SJSA1 (cell line): ENCODE data around the gene DSG3. TPM values are rescaled to one million over a fixed set of nuclear protein-coding genes. Genes with fewer than 3 reads are reported as not detected.

Experiments used
- DNase-seq, 2 experiments: peaks; one replicate each; pipeline ENCODE4 v3.0.0-alpha.2; 2015 to 2020; ENCODE audit warnings: low spot score in 2 of 2, low read depth in 1 of 2
- H3K27ac ChIP-seq: fragments of 250-450 bp; sonication (Bioruptor Pico); 2 replicates; pipeline ENCODE4 v1.5.1; 2020; ENCODE audit warnings: mild to moderate bottlenecking, moderate library complexity
- H3K27me3 ChIP-seq: fragments of 250-450 bp; sonication (Bioruptor Pico); replicated peaks from 2 replicates; pipeline ENCODE4 v1.5.1; 2020; ENCODE audit warnings: mild to moderate bottlenecking, moderate library complexity
- H3K36me3 ChIP-seq: fragments of 250-450 bp; sonication (Bioruptor Pico); 2 replicates; pipeline ENCODE4 v1.5.1; 2020; ENCODE audit warnings: mild to moderate bottlenecking
- H3K4me1 ChIP-seq: fragments of 250-450 bp; sonication (Bioruptor Pico); replicated peaks from 2 replicates; pipeline ENCODE4 v1.6.1; 2021; ENCODE audit warnings: mild to moderate bottlenecking
- H3K4me3 ChIP-seq: fragments of 250-450 bp; sonication (Bioruptor Pico); 2 replicates; pipeline ENCODE4 v1.5.1; 2020; ENCODE audit warnings: mild to moderate bottlenecking
- H3K9me3 ChIP-seq: fragments of 250-450 bp; sonication (Bioruptor Pico); replicated peaks from 2 replicates; pipeline ENCODE4 v1.5.1; 2020; ENCODE audit warnings: mild to moderate bottlenecking
- total RNA-seq: library from RNA; depleted of rRNA; stranded (reverse); fragments of >200 nt; shearing (Covaris generic); gene quantifications from 2 replicates; pipeline ENCODE4 v1.2.3, GENCODE V29; 2014

Gene DSG3
- total RNA-seq, 1 experiment from 2014 or later: not detected

DNA sequence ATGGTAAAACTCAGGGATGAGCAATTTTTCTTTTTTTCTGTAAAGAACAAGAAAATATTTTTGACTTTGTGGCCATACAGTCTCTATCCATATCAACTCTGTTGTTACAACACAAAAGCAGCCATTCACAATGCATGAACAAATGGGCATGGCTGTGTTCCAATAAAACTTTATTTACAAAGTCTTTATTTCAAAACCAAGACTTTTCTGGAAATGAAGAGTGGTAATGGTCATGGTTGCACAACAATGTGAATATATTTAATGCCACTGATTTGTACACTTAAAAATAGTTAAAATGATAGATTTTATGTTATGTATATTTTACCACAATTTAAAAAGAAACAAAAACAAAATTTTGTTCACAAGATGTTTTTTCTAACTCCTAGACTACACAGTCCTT is 1.6 kb upstream of the DSG3 start:
- H3K4me3 ChIP-seq: no peak overlapping the region
- no peak overlapping the region for H3K27ac ChIP-seq
- peaks cover 8% of the 10 kb centered on the region; the same call in 1 of the 2 replicates for H3K27me3 ChIP-seq
- H3K9me3 ChIP-seq: no peaks in the 10 kb centered on the region
- H3K4me1 ChIP-seq: no peaks in the 10 kb centered on the region; the same call in 1 of the 2 replicates
- no peak for DNase-seq
- no peaks in the 10 kb centered on the region for H3K36me3 ChIP-seq

DNA sequence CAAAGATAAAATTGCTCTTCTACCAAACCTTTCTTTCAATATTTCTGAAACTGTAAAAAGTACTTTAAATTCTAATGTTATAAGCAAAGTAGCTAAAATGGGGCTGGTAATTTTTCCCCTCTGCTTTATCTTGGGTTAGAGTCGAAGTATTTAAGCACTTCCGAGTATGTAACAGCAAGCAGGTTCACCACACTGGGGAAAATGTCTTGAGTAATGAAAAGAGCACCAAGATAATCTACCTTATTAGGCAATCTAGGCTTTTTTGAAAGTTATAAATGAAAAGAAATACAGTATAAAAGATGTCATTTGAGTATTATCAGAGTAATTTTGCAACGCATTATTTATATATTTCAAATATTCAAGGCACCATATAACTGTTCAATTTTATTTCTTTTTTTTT is 687 bp upstream of the DSG3 start:
- Histone ChIP-seq H3K4me3 (no peak overlapping the region), H3K27me3 (peaks cover 5% of the 10 kb centered on the region; the same call in 1 of the 2 replicates), H3K36me3 (no peaks in the 10 kb centered on the region), H3K4me1 (no peaks in the 10 kb centered on the region; the same call in 1 of the 2 replicates), H3K9me3 (no peaks in the 10 kb centered on the region), H3K27ac (no peak overlapping the region)
- no peak for DNase-seq

- H3K9me3 ChIP-seq: no peaks in the 10 kb centered on the region
- peaks cover 8% of the 10 kb centered on the region for H3K4me1 ChIP-seq
- no peak overlapping the region for H3K4me3 ChIP-seq
- no peak overlapping the region for H3K27ac ChIP-seq
- H3K27me3 ChIP-seq: no peaks in the 10 kb centered on the region
- H3K36me3 ChIP-seq: no peaks in the 10 kb centered on the region
- DNase-seq: no peak
Measured at GRCh38 chr18:31450409-31450808, 2.9 kb downstream of the DSG3 start.

- Histone ChIP-seq H3K9me3 (no peaks in the 10 kb centered on the region), H3K36me3 (no peaks in the 10 kb centered on the region), H3K27me3 (no peaks in the 10 kb centered on the region), H3K4me3 (no peak overlapping the region), H3K4me1 (peaks cover 8% of the 10 kb centered on the region), H3K27ac (no peak overlapping the region)
- no peak for DNase-seq
Measured at GRCh38 chr18:31451625-31452024, 4.1 kb downstream of the DSG3 start.

DNA sequence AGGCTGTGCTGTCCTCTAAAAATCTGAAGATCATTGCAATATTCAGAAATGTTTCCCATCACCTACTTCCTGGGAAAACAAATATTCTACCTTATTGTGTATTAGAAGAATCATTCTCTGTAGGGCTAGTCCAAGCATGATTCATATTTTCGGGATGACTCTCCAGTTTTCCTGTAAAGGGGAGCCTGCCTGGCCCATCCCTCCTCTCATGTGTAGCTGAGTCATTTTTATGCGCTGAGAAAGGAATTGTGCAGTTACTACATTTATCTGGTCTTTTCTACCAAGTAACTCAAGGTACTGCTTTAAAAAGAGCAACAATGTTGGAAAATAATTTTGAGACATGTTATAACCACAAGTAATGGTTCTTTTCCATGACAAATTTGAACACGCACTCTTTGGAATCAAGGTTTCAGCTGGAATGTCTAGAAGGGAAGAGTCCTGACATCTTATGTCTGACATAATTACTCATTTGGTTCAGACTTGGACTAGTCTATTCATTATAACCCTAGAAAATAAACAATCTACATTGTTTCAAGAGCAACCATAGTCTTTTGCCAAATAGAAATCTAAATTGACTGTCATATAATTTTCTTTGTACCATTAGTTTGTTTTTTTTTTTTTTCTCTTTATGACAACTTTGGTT is 6.6 kb downstream of the DSG3 start:
- Histone ChIP-seq H3K4me1 (peaks cover 8% of the 10 kb centered on the region), H3K4me3 (no peak overlapping the region), H3K9me3 (no peaks in the 10 kb centered on the region), H3K27ac (peak overlapping the region; percentile 75), H3K36me3 (no peaks in the 10 kb centered on the region), H3K27me3 (no peaks in the 10 kb centered on the region)
- peak; percentile 66 to 85 for DNase-seq

- no peaks in the 10 kb centered on the region for H3K9me3 ChIP-seq
- H3K4me1 ChIP-seq: peaks cover 2% of the 10 kb centered on the region; the same call in 1 of the 2 replicates
- H3K27ac ChIP-seq: no peak overlapping the region
- H3K4me3 ChIP-seq: no peak overlapping the region
- no peak for DNase-seq
- no peaks in the 10 kb centered on the region; the same call in 1 of the 2 replicates for H3K27me3 ChIP-seq
- H3K36me3 ChIP-seq: no peaks in the 10 kb centered on the region
Measured at GRCh38 chr18:31469629-31470028, 22.1 kb downstream of the DSG3 start.

- Histone ChIP-seq H3K4me3 (no peak overlapping the region), H3K27ac (no peak overlapping the region), H3K9me3 (no peaks in the 10 kb centered on the region), H3K4me1 (peaks cover 8% of the 10 kb centered on the region), H3K36me3 (no peaks in the 10 kb centered on the region), H3K27me3 (no peaks in the 10 kb centered on the region)
- DNase-seq: no peak
Measured at GRCh38 chr18:31478688-31479087, 31.1 kb downstream of the DSG3 start.

DNA sequence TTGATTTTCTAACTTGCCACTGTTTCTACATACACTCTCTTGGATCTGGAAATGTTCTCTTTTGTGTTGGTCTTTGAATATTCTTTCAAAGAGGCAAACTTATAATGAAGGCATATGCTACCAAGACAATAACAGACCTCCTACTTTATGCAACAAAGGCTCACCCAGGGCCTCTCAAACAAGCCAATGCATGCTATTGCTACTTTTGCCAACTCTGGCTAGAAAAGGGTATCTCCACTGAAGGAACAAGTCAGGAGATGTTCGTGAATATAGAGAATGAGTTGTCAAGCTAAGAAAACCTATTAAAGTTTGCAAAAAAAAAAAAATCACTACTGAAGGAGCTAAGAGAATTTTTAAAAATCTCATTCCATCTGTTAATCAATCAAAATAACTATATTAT is 34.5 kb downstream of the DSG3 start:
- Histone ChIP-seq H3K4me1 (peaks cover under 1% of the 10 kb centered on the region; the same call in 1 of the 2 replicates), H3K4me3 (no peak overlapping the region), H3K27ac (no peak overlapping the region), H3K27me3 (no peaks in the 10 kb centered on the region), H3K36me3 (no peaks in the 10 kb centered on the region), H3K9me3 (no peaks in the 10 kb centered on the region)
- DNase-seq: no peak

DNA sequence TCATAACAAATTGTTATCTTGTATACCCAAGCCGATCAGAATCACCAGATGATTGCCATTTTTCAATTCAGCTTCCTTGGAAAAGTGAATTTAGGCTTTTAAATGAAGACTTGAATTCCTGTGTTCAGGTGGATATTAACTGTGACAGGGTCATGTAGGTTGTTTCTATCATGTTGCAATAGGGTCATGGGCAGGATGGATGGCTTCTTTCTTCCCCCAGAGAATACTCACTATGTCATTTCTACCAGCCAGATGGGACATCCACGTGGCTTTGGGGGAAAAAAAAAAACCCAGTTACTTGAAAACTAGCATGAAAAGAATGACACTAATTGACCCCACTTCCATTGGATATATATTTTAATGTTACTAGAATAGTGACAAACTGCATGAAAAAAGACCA is 35.9 kb downstream of the DSG3 start:
- no peak for DNase-seq
- Histone ChIP-seq H3K36me3 (no peaks in the 10 kb centered on the region), H3K4me3 (no peak overlapping the region), H3K9me3 (no peaks in the 10 kb centered on the region), H3K27ac (no peak overlapping the region), H3K4me1 (peaks cover 14% of the 10 kb centered on the region), H3K27me3 (0 out of 2 replicates have a peak, but pooled peaks cover 3% of the 10 kb centered on the region)

- H3K9me3 ChIP-seq: no peaks in the 10 kb centered on the region
- 0 out of 2 replicates have a peak, but pooled peaks cover 3% of the 10 kb centered on the region for H3K27me3 ChIP-seq
- H3K36me3 ChIP-seq: no peaks in the 10 kb centered on the region
- no peak for DNase-seq
- H3K4me1 ChIP-seq: peaks cover 17% of the 10 kb centered on the region
- H3K4me3 ChIP-seq: no peak overlapping the region
- H3K27ac ChIP-seq: no peak overlapping the region
Measured at GRCh38 chr18:31484461-31484860, 36.9 kb downstream of the DSG3 start.

- DNase-seq: no peak
- Histone ChIP-seq H3K27me3 (0 out of 2 replicates have a peak, but pooled peaks cover 3% of the 10 kb centered on the region), H3K27ac (no peak overlapping the region), H3K4me3 (no peak overlapping the region), H3K36me3 (no peaks in the 10 kb centered on the region), H3K9me3 (no peaks in the 10 kb centered on the region), H3K4me1 (peaks cover 26% of the 10 kb centered on the region)
Measured at GRCh38 chr18:31486165-31486564, 38.6 kb downstream of the DSG3 start.

GRCh38 chr18:31487246-31488015 is 39.9 kb downstream of the DSG3 start:
- H3K27ac ChIP-seq: peak overlapping the region; percentile 46

GRCh38 chr18:31489311-31489710 is 41.8 kb downstream of the DSG3 start:
- peaks cover 26% of the 10 kb centered on the region for H3K4me1 ChIP-seq
- no peak overlapping the region for H3K27ac ChIP-seq
- H3K36me3 ChIP-seq: no peaks in the 10 kb centered on the region
- no peak for DNase-seq
- no peaks in the 10 kb centered on the region for H3K9me3 ChIP-seq
- H3K4me3 ChIP-seq: no peak overlapping the region
- H3K27me3 ChIP-seq: 0 out of 2 replicates have a peak, but pooled peaks cover 3% of the 10 kb centered on the region

More at GRCh38 chr18:31487246-31488015, 39.9 kb downstream of the DSG3 start:
- Histone ChIP-seq H3K4me3 (no peak overlapping the region), H3K9me3 (no peaks in the 10 kb centered on the region), H3K36me3 (no peaks in the 10 kb centered on the region), H3K4me1 (peaks cover 26% of the 10 kb centered on the region), H3K27me3 (0 out of 2 replicates have a peak, but pooled peaks cover 3% of the 10 kb centered on the region)
- DNase-seq: peak; percentile 66 to 78

DNA sequence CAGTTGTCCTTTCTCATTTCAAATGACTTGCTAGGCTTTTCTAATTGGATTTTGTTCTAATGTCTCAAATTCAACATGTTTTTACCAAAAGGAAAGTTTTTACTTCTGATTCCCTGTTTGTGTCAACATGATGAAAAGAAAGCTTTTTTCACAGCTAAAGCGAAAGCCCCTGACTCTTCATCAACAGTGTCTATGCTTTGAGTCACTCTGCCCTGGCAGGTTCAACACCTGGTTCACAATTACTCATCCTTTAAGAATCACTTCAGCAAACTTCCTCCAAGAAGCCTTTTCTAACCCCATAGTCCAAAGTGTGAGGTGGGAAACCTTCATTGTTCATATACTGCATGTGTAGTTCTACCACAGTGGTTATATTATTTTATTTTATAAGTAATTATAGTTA is 42.8 kb downstream of the DSG3 start:
- no peaks in the 10 kb centered on the region for H3K9me3 ChIP-seq
- peaks cover 26% of the 10 kb centered on the region for H3K4me1 ChIP-seq
- DNase-seq: peak in 1 of 2 experiments; percentile 42
- H3K4me3 ChIP-seq: no peak overlapping the region
- H3K36me3 ChIP-seq: no peaks in the 10 kb centered on the region
- 0 out of 2 replicates have a peak, but pooled peaks cover 3% of the 10 kb centered on the region for H3K27me3 ChIP-seq
- 0 out of 2 replicates have a peak overlapping the region, but pooled peaks have one; percentile 23 for H3K27ac ChIP-seq
